GM21390 (cell line): ENCODE results near the gene SMYD3.
A peak's percentile ranks its signal among the peaks of the same experiment; 100 is the strongest.
"Not testable (repeated sequence)": the region's sequence is repeated elsewhere in the genome, so short reads cannot be mapped to it uniquely, and the experiment has no call there.

ENCODE experiments used
- ATAC-seq: cut with Tn5 transposase; IDR thresholded peaks from one replicate; pipeline ENCODE4 v1.9.1; 2021; ENCODE audit not compliant: unreplicated experiment

The SMYD3 gene

DNA sequence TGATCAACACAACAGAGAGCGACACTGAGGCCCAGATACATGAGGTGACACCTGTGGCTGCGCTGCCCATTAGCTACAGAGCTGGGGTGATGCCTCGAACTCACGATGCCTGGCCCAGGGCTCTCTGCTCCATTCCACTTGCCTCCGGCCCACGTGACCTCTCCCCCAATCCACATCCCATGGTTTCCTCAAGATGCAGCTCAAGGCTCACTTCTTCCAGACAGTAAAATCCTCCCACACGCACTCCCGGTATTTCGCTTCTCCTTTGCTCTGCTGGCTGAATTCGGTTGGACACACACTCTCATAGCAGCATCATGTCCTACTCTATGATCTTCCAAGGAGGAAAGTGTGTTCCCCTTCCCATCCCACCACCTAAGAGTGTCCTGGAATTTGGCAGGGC, 679.8 kb downstream of the SMYD3 start:
- no peak for ATAC-seq

DNA sequence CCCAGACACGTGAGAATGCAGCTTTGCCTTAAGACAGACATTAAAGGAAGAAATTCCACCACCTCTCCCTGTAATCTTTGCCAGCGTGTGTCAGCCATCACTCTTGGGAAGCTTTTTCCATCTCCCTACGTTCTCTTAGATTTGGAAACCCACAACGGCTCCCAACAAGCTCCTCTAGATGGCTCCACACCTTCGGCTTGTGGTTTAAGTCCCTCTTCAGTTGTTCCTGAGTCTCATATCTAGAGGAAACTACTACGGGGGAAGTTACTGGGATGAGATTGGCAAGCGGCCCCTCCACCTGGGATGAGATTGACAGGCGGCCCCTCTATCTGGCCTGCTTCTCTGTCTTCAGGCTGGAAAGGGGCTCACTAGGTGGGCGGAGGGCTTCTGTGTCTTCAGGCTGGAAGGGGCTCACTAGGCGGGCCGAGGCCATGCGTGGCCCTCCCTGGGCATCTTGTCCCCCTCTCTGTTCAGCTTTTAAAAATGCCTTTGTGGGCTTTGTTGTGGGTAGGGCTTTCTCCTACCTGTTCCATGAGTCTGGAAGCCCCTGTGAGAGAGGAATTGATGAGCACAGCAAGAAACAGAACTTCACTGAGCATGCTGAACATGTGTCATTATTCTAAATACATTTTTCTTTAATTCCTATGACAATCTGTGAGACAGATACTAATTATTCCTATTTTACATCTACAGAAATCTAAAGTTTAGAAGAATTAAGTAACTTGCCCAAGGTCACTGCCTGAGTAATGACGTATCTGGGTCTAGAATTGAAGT, 681.8 kb downstream of the SMYD3 start:
- ATAC-seq, result no peak

DNA sequence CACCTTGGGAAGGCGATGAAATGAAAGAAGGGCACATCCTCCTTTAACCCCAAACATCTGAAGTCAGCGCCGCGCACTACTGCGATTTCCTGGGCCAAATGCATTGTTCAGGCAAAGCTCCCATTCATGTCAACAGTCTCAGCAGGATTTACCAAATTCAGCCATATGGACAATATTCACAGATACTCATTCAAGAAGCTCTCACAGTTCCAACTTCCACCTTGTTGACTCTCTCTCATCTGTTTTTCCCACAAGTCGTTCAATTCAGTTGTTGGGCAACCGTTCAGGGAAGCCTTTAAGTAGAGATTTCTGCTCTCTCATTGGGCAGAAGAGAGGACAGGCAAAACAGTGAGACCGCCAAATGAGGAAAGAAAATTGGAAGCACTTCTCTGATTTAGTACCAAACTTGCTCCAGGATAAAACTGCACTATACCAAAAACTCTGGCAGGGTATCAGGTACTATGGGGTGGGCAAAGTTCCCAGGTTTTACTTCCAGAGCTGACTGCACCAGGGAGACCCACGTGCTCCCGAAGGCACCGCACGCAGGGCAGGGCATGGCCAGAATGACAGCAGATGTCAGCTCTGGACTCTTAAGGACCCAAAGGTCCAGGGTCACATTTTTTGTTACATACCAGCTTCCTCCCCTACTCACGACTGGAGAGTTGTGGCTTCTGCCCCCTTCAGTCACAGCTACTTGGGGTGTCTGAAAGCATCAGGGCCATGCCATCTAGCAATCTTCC, 683.5 kb downstream of the SMYD3 start:
- ATAC-seq, result no peak

DNA sequence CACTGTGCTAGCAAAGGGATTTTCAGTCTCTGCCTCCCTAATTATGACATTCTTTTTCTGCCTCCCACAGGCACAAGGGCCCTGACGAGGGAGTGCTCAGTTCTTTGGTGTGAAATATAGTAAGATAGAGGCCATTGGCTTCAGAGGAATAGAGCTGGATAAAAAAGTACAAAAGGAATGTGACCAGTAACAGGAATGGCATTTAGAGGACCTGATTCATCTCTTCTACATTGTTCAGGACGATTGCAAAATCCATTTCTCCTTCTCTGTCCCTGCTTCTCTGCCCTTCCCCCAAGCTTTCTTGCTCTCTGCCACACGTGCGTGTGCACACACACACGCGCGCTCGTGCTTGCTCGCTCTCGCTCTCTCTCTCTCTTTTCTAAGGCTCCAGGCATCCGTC, 684.1 kb downstream of the SMYD3 start:
- ATAC-seq, result no peak

DNA sequence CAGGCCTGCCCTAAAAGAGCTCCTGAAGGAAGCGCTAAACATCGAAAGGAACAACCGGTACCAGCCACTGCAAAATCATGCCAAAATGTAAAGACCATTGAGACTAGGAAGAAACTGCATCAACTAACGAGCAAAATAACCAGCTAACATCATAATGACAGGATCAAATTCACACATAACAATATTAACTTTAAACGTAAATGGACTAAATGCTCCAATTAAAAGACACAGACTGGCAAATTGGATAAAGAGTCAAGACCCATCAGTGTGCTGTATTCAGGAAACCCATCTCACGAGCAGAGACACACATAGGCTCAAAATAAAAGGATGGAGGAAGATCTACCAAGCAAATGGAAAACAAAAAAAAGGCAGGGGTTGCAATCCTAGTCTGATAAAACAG, 688.7 kb downstream of the SMYD3 start:
- ATAC-seq, result not testable (repeated sequence)

DNA sequence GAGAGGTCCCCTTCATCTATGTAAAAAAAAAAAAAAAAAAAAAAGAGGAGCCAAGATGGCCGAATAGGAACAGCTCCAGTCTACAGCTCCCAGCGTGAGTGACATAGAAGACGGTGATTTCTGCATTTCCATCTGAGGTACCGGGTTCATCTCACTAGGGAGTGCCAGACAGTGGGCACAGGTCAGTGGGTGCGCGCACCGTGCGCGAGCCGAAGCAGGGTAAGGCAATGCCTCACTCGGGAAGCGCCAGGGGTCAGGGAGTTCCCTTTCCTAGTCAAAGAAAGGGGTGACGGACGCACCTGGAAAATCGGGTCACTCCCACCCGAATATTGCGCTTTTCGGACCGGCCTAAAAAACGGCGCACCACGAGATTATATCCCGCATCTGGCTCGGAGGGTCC, 690.6 kb downstream of the SMYD3 start:
- not testable (repeated sequence) for ATAC-seq

DNA sequence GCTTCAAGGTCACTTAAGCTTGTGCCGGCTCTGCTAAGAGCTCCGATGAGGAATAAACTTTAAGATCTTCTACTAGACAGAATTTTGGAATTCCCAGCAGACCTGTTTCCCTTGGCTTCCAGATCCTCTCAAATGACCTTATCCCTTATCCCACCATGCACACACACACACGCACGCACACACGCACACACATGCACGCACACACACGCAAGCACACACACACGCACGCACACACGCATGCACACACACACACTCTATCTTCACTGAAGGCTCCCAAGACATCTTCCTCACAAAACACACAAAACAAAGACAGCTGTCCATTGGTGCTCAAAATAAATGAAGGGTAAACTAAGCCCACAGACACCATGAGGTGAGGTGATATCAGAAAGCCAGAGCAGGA, 692.4 kb downstream of the SMYD3 start:
- no peak for ATAC-seq

DNA sequence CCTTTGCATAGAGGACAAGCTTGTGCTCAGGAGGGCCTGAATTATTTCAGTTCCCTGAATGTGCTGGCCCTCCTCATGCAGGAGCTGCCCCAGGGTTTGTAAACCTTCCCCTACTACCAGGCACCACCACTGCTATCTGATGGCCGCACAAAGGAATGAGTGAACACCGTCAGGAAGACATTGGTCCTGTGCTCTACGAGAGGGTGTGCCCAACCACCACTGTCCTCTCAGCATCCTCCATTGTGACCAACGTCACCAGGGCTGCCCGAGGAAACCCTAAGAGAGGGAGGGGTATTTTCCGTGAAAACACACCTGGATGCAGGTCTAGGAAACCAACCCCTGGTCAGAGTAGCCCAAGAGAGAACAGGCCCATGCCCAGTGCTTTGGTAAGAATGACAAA, 694.8 kb downstream of the SMYD3 start:
- no peak for ATAC-seq

DNA sequence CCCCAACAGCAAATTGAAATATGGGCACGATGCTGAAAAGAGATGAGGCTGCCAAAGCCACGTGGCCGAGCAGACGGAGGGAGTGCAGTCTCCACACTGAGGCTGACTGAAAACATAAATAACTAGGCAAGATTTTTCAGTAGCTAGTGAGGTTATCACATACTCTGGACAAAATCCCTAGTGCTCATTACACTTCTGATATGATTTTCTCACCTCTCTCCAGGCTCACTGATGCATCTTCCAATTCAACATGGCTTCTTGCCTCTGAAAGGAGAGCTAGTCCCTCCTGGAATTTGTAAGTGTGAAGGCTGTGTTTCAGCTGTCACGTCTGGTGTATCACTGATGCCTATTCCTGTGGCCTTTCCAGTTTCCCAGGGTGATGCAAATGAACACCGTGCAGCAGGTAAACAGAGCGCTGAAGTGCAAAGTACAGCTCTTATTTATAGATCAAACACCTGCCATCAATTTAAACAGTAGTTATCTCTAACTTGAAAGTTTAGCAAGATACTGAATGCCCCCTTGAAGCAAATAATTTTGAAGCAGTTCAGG, 696.2 kb downstream of the SMYD3 start:
- ATAC-seq, result no peak

DNA sequence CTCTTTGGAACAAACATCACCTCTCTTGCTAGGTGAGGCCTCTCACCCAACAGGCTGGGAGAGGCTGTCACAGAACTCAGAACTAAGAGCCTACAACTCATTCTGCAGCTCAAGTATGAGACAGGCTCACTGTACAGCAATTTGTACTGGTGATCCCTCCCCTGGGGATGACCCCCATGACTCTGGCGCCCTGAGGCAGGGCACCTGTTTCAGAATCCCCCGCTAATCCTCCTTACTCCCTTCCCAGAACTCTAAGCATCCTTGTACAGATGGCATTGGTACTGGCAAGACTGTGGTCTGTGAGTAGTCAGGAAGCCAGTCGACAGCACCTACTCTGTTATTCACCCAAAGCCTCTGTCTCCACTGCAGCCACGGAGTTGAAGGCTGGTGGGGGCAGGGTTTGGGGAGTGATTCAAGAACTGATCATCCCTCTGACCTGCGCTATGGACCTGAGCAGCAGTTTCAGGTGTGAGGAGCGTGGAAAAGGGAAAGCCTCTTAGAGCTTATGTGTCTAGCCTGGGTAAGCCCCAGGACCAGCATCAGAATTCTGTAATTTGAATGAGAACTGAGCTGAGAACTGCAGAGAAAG, 696.8 kb downstream of the SMYD3 start:
- no peak for ATAC-seq

DNA sequence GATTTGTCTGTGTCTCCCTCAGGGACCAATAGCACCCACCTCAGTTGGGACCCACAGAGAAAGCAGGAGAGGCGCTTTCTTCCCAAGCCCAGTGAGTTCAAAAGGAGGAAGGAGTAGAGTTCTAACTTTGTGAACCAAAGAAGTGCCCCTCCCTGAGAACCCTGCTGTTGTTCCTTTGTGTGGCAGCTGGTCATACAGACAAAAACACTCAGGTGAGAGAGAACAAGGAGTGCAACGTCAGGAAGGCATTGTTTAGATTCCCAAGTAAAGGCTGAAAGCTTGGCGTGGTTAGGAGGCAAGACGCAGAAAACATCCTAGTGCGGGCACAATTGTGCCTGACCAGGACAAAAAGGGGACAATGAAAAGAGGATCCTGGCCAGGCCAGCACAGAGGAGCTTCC, 697.7 kb downstream of the SMYD3 start:
- ATAC-seq, result no peak

DNA sequence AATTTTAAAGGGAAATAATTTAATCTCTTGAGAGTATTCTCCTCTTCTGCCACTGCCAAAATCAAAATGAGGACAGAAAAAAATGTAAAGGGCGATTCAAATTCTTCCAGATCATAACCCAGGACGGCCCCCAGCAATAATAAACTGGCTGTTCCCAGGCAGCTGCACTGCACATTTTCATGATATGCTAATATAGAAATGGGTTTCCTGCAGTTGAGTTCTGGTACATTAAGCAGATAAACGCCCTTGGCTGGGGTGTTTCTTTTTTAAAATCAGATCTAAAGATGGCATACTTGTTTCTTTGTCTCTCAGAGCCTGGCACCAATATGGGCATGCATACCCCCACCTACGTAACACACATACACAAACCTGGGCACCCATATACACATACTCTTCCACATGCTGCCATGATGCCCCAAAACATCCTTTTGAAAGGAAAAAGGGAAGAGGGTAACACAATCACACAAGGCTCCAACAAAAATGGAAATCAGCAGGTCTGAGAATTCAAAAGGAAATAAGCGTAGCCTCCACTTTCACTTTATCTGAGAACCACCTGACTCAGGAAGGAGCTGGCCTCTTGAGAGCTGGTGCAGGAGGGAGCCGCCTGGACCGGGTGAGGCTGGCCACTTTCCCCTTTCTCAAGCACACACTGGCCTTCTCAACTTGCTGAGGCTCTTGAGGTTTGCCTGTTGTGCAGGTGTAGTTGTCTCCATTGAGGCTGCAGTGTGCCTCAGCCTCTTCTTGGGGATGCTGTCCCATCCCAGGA, 698.9 kb downstream of the SMYD3 start:
- ATAC-seq, result peak; percentile 27

DNA sequence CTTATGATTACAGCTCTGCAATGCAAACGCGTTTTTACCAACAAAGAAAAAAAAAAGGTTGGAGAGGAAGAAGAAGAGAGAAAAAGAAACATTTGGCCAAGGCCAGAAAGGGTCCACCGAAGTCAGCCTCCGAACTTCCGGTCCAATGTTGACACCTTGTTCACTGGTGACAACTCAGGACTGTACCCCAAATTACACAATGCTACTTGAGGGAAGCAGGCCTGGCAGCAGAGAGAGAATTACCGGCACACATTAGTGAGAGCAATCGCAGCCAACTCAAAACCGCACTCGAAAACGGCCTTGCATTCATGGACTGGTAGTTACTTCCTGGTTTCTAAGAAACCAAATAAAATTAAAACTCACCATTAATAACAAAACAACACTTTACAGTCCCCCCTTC, 699.8 kb downstream of the SMYD3 start:
- ATAC-seq, result peak; percentile 86

DNA sequence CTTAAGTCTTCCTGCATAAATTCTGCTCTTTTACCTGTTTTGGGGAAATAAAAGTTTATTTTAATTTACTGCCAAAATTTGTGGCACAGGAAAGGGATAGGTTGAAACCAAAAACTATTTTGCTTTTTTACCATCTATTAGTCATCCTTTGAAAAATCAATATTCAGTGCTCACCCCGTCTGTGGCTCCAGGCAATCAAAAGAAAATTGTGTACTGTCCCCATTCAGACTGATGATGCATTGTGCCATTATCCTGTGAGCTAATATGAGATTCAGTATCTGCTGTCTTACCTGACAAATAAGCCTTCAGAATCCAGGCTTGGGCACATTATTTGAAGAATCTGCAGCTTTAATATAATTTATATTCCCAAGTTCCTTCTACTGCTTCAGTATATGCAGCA, 701.5 kb downstream of the SMYD3 start:
- ATAC-seq, result no peak

DNA sequence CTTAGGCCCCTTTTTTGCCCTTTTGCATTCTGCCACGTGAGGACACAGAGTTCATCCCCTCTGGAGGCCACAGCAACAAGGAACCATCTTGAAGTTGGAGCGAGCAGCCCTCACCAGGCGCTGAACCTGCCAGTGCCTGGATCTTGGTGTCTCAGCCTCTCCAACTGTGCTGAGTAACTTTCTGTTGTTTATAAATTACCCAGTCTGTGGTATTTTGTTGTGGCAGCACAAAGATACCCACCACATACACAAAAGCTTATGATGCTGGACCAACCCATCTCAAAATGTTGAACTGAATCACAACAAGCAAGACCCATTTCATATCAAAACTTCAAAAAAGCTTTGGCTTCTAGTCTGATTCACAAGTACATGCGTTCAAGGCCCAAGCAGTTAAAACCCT, 702.4 kb downstream of the SMYD3 start:
- ATAC-seq, result no peak

DNA sequence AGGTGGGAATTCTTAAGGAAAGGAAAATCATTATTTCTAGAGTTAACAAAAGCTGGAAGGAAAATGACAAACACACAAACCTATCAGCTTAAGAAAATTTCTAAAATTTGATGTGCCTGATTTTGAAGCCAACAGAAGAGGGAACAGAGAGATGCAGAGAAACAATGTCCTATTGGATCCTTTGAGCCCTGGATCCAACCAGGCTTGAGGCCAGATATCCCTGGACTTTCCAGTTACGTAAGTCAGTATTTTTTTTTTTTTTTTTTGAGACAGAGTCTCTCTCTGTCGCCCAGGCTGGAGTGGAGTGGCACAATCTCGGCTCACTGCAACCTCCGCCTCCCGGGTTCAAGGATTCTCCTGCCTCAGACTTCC, 703.4 kb downstream of the SMYD3 start:
- no peak for ATAC-seq

DNA sequence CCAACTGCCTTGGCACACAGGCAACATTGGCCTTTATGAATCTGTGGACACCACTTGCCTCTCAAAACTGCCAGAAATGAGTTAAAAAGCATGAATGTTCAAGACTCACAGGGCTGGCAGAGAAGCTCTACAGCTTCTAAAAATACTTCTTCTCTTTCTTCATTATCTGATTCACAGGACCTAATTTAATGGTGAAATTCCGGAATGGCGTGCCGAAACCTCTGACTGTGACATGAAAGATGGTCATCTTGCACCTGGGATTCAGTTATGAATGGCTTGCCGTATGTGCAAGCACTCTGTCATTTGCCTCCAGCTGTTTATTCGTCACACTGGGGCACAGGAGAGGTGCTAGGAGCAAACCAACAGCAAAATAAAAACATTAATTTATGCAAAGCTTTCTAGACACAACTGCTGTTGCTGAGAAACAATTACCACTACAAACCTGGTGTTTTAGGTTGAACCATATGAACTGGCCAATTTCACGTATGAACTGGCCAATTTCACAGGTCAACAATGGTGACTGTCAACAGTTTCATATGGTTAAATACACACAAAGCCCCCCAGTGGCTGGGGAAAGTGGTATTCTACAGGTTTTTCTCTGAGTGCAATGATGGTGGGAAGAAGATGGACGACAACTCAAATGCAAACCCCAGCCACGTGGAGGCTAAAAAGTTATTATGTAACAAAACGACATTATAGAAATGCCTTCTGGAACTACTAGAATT, 704.0 kb downstream of the SMYD3 start:
- ATAC-seq, result no peak

DNA sequence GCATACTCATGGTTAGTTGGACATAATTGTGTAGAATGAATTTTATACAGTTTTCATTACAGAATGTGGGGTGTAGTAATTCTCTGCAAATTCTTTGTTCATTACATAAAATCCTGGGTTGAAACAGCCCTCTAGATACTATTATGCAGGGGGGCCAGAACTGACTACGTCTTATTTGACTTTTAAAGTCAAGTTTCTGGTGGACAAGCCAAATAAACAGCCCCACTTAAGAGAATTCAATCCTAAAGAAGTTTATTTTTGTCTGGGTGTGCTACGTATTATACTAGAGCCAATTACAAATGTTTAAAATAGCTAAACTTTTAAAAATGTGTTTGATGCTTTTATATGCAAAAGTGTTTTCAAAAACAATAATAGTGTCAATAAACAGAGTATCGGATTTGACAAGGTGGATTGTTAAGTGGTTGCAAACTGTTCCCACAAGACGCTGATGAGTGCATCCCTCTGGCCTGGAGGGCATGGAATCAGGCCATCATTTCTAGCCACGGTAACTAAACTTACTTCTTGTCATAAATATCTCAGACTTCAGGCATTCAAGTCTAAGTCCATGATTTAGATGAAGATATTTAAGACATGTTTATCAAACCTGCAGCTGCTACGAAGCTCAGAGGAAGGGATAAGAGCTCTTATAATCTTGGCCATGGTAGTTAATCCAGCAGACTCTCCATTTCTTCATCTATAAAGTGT, 706.0 kb downstream of the SMYD3 start:
- no peak for ATAC-seq

DNA sequence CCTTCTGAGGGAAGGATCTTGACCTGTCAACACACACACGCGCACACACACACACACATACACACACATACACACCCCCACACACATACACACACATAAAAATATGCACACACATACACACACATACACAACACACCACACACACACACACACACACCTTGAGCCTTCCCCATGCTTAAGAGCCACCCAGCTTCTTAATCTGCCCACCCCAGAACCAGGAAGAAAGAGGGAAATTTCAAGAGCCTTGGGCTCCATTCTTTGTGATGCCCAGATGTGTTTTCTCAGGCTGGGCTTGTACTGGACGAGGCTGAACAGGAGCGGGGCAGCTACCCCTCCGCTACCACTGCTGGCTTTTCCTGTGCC, 708.7 kb downstream of the SMYD3 start:
- ATAC-seq, result no peak
